Activated CD8-positive, alpha-beta memory T cell treated with anti-CD3 and anti-CD28 coated beads, Interleukin-2, amount 50 U/mL, for 24 hours (primary cell): ENCODE data around the gene TRAPPC12.
"Not testable (repeated sequence)": the region's sequence is repeated elsewhere in the genome, so short reads cannot be mapped to it uniquely, and the experiment has no call there.

Experiments
- DNase-seq: peaks from one replicate; pipeline ENCODE4 v3.0.0-alpha.2; 2020; ENCODE audit errors: extremely low read depth

Gene TRAPPC12

DNA sequence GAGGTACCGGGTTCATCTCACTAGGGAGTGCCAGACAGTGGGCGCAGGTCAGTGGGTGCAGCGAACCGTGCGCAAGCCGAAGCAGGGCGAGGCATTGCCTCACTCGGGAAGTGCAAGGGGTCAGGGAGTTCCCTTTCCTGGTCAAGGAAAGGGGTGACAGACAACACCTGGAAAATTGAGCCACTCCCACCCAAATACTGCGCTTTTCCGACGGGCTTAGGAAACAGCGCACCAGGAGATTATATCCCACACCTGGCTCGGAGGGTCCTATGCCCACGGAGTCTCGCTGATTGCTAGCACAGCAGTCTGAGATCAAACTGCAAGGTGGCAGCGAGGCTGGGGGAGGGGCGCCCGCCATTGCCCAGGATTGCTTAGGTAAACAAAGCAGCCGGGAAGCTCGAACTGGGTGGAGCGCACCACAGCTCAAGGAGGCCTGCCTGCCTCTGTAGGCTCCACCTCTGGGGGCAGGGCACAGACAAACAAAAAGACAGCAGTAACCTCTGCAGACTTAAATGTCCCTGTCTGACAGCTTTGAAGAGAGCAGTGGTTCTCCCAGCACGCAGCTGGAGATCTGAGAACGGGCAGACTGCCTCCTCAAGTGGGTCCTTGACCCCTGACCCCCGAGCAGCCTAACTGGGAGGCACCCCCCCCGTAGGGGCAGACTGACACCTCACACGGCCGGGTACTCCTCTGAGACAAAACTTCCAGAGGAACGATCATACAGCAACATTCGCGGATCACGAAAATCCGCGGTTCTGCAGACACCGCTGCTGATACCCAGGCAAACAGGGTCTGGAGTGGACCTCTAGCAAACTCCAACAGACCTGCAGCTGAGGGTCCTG, 9.9 kb upstream of the TRAPPC12 start:
- not testable (repeated sequence) for DNase-seq

DNA sequence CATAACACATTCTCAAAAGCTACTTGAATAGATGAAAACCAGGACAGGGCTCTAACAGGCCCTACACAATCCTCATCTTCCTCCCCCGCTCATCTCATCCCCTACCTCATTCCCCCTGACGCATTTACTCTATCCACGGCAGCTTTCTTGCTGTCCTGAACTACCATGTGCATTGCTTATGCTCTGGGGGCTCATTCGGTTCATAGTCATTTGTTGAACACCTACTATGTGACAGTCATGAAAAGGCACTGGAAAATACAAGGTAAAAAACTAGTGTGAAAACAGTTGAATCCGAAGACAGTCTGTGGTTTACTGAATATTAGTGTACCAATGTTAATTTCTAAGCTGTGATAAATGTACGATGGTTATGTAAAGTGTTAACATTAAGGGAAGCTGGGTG, 2.7 kb upstream of the TRAPPC12 start:
- DNase-seq: no peak

DNA sequence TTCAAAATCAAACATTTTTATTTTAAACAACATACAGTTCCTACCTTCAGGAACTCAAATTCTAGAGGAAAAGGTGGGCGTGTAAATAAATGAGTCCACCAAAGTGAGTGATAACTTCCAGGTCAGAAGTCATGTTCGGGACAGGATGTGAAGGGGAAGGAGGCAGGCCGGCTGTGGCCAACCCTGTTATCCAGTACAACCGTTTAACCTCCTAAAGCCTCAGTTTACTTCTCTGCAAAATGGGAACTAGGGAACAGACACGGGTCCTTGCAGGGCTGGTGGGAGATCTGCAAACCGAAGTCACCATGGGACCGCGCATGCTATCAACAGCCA, 2.2 kb upstream of the TRAPPC12 start:
- no peak for DNase-seq

DNA sequence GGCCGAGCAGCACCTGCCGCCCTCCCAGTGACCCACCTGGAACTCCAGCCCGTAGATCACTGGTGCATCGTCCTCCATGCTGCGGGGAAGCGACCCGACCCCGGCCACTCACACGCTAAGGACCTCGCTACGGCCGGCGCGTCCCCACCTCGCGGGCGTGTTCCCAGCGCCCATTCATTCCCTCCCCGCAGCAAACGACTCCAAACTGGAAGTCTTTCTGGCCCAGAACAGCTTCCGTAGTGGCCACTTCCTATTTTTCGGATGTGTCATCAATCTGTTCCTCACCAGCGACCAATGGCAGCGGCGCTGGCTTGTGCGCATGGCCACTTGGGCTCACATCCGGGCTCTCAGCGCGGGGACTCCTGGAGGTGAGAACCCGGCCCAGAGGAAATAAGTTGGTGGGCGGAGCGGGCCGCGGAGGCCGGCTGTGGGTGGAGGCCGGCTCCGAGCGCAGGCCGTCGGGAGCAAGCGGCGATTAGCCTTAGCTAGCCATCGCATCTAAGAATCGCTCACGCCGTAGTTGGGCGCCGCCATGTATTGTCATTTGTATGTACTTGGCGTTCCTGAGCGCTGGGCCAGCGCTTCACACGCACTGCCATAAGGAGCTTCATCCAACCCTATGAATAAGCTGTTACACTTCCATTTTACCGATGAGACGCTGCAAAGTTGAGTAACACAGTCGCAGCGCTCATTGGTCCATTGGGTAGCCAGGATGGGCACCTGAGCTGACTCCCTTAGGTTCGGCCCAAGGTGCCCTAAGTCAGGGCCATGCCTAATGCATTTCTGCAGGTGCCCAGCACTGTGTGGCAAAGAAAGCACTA, 1.7 kb upstream of the TRAPPC12 start, which contains the start of gene EIPR1:
Gene EIPR1 (minus strand): TSS at position 207 of the 821 bp plus-strand sequence. CDS start 129 bp downstream, at position 78.
- DNase-seq: peak; percentile 96

DNA sequence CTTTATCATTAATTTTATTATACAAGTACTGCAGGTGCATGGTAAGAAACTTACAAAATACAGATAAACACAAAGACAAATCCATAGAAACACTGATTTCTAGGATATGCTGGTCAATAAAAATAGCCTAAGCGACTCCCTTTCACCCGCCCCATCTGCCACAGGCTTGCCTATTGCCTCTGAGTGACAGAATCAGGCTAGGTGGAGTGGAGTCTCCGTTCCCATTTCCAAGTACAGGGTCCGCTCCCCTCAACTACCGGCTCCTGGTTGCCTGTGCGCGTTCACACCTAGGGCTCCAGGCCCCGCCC, 201 bp upstream of the TRAPPC12 start:
- DNase-seq: no peak

DNA sequence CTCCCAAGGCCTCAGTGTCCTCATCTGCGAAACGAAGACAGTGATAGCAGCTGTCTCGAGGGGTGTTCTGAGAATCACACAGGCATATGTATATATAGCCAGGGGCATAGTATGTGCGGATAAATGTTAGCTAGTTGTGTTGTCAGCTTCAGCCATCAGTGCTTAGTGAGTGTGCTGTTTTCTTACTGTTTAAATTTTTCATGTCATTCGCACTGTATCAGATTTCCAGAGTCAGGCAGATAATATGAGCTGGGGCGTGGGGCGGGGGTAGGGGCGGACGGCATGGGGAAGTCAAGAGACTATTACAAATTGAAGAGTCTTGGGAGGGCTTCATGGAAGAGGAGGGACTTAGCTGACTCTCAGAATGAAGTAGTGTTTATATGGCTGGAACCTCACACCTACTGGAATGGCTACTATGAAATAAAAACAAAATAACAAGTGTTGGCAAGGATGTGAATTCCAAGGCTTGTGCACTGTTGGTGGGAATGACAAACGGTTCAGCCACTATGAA, 7.0 kb downstream of the TRAPPC12 start:
- no peak for DNase-seq

DNA sequence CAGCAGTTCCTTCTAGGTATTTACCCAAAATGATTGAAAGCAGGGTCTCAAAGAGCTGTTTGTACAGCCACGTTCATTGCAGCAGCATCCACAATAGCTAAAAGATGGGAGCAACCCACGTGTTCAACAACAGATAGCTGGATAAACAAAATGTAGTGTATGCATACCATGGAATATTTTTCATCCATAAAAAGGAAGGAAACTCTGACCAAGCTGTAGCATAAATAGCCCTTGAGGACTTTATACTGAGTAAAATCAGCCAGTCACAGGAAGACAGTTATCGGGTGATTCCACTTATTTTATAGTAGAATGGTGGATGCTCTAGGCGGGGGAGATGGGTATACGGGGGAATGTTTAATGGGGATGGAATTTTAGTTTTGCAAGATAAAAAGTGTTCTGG, 7.5 kb downstream of the TRAPPC12 start:
- DNase-seq: no peak

DNA sequence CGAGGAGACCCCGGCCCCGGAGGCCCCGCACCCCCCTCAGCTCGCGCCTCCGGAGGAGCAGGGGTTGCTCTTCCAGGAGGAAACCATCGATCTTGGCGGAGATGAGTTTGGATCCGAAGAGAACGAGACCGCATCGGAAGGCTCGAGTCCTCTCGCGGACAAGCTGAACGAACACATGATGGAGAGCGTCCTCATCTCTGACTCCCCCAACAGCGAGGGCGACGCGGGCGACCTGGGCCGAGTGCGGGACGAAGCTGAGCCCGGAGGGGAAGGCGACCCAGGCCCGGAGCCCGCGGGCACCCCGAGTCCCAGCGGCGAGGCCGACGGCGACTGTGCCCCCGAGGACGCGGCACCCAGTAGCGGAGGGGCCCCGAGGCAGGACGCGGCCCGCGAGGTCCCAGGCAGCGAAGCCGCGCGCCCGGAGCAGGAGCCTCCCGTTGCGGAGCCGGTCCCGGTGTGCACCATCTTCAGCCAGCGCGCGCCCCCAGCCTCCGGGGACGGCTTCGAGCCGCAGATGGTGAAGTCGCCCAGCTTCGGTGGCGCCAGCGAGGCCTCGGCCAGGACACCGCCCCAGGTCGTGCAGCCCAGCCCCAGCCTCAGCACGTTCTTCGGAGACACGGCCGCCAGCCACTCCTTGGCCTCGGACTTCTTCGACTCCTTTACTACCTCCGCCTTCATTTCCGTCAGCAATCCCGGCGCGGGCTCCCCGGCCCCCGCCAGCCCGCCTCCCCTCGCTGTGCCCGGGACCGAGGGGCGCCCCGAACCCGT, 8.3 kb downstream of the TRAPPC12 start:
- no peak for DNase-seq

DNA sequence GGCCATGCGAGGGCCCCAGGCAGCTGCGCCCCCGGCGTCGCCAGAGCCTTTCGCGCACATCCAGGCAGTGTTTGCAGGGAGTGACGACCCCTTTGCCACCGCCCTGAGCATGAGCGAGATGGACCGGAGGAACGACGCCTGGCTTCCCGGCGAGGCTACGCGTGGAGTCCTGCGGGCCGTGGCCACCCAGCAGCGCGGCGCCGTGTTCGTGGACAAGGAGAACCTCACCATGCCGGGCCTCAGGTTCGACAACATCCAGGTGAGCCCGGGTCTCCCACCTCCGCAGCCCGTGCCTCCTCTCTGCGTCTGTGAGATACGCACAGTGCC, 8.9 kb downstream of the TRAPPC12 start:
- no peak for DNase-seq

DNA sequence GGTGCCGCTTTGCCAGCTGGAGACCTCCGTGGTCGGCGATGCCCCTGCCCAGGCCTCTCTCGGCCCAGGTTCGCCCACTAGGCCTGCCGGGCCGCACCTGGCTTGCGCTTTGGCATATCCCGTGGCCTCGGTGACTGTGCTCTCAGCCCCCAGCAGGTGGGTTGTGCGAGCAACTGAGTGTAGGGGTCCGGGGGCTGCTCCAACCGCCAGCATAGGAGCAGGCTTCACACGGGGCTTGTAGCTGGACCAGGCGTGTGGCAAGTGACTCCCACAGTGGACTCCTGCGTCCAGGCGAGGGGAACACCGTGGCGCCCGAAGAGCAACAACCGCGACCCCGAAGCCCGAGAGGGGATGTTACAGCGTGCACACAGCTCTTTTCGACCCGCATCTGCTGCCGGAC, 9.7 kb downstream of the TRAPPC12 start:
- no peak for DNase-seq

DNA sequence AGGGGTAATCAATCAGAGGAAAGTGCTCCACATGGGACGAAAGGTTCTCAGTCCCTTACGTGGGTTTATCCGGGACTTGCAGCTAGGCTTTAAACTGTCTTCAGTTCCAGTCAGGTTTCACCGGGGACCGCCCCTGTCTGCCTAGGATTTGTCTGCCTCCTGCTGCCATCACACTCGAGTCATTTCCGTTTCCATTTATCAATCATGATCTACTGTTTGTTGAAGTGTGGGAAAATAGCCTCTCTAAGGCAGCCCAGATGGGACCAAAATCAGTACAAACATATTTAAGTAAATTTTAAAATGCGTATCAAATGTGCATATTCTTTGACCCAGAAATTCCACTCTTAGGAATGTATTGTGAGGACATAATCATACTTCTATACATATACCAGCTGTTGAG, 10.5 kb downstream of the TRAPPC12 start:
- DNase-seq: no peak

DNA sequence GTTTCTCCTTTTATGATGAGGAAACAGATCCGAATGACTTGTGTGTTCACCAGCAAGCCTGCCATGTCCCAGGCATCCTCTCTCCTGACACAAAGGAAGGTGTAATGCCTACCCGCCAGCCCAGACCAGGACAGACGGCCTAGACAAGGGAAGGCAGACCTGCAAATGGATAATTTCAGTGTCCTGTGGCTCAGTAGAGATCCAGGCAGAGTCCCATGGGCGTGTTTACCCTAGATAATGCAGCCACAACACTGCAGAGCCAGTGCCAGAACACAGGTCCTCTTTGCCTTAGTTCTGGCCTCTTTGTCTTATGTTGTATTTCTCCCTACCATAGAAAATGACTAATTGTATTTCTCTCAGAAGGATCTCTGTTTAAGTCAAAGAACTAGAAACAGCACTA, 12.7 kb downstream of the TRAPPC12 start:
- no peak for DNase-seq

DNA sequence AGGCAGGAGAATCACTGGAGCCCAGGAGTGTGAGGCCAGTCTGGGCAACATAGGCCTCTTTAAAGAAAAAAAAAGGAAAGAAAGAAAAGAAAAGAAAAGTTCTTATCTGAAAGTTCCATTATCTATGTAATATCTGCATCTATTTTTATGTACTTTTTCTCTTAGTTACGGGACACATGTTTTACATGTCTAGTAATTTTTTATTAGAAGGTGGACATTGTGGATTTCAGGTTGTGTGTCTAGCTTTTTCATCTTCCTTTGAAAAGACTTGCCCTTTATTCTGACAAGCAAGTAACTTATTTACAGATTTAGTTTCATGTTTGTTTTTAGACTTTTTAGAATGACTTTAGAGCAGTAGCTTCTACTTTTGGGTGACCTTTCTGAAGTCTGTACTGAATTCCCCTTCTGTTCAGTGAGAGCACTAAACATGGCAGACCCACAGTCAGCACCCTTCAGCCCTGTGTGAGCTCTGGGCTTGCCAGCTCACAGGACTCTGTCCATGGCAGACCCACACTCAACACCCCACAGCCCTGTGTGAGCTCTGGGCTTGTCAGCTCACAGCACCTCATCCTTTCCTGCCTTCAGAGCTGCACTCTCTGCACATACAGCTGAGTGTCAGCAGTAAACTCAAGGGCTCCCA, 17.5 kb downstream of the TRAPPC12 start:
- no peak for DNase-seq

DNA sequence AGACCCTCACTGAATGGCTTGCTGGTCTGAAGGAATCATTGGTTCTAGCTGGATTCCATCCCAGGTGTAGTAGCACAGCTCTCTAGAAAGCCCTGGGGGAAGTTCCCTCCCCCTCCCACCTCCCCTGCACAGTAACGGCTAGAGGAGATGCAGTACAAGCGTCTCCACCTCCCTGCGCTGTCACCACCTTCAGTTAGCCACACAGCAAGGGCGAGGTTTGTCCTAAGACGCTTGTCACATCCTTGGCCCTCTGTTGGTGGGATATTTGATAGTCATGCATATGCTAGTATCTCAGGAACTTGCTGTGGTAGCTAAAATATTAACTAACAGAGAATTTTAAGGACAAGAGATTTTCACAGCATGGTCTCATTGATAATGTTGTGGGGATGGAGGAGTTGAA, 19.4 kb downstream of the TRAPPC12 start:
- no peak for DNase-seq

DNA sequence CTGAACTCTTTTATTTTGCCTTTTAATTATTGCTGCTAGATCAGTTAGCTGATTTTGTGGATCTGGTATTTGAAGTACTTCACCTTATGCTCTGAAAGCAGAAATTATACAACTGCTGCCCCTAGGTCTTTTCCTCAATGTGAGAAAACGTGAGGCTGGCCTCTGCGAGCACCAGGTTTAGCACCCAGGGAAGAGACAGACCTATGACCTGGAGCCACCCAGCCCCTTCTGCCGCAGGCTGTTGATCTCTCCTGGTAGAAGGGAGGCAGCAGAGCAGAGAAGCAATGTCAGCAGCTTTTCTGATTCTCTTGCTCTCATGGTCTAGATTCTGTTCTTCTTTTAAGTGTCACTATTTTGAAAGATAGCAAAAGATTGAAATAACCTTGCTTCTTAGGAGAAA, 19.9 kb downstream of the TRAPPC12 start:
- DNase-seq: no peak

DNA sequence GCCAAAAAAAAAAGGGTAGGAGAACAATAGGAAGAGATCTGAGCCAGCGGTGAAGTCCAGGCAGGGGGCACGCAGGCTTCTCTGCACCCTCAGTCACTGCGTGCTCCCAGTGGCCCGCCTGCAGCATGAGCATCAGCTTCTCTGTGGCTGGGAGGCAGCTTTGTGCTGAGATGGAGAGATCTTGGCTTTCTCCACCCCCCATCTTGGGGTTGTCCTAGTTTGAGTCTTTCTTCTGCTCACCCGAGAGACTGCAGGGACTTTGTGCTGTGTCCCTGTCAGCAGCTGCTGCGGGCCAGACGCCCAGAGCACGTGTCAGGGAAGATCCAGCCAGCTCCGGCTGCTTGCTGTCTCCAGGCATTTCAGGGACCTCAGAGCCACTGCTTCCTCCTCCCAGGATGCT, 20.3 kb downstream of the TRAPPC12 start:
- DNase-seq: no peak

DNA sequence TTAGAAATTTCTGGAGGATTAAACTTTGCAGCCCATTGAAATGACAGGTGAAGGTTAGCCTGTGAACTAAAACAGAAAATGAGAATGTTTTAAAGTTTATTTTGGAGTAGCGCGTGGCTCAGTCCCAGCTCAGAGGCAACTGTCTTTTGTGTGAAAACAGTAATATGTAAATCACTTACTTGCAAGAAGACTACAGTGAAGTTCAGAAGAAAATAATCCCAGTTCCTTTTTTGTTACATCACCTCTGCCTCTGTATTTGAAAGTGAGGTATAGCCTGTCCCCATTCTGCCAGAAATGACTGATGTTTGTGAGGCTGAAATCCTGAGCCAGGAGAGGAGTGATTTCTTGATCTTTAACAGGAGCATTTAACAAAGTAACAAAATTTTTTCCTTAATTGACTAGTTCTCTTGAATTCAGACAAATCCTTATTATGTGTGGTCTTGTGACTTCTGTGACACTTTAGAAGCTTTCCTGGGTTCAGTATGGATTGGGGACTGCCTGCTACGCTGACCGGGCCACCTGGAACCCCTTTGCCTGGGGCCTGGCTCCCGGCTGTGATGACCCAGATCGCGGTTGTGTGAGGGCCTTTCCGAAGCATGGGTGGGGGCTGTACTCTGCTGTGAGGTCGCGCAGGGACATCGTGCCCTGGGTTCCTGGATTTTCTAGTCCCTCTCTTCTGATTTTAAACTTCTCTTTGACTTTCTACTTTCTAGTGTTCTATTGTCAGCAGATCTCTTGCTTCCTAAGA, 24.3 kb downstream of the TRAPPC12 start:
- DNase-seq: no peak

DNA sequence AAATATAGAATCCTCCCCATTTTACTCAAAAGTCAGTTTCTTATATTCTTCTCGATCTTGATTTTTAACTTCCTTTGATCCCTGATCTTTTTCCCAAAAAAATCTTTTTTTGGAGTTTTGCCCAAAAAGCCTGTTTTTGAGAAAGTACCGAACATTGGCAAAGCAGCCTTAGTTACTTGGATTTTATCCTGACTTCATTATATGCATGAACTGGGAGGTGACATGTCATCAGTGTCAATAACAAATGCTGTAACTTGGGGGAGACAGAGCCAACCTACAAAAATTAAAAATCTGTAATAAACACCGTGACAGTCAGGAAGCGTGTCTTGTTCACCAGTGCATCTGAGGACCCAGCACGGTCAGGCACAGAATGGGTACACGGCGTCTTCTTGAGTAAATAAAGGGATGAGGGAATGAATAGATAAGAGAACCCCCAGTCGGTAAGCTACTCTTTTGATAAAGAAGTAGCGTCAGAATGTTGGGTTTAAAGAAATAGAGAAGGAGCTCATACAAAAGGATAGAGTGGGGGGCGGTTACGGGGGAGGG, 24.9 kb downstream of the TRAPPC12 start:
- DNase-seq: no peak

DNA sequence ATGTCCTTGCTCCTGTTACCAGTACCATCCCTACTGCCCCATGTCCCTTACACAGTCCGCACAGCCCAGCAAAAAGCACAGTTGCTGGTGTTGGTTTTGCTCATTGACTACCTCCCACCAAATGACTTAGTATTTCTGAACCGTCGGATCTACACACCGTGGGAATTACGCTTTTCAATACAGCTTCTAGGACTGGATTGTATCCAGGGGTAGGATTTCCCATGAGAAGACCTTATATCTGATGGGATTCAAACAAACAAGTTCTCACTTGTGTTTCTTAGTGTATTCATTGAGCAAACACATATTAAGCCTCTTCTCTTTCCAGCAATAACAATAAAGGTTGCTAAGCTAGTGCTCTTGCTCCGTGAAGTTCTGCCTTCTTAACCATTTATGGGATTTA, 25.8 kb downstream of the TRAPPC12 start:
- no peak for DNase-seq

DNA sequence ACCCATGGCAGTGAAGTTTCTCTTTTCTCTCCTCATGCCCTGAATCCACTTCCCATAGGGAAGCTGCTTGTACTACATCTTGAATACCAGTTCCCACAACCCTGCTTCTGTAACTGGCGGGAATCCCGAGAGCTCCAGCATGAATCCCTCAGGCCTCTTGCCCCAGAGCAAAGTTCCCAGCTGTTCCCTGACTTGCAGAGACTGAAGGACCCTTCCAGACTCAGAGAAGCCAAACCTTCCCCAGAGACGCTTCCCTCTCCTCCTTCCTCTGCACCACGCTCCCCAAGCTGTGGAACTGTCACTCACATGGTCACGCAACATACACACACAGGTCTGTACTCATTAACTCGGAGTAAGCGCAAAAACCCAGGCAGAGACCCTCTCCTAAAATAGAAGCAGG, 26.4 kb downstream of the TRAPPC12 start:
- DNase-seq: no peak

DNA sequence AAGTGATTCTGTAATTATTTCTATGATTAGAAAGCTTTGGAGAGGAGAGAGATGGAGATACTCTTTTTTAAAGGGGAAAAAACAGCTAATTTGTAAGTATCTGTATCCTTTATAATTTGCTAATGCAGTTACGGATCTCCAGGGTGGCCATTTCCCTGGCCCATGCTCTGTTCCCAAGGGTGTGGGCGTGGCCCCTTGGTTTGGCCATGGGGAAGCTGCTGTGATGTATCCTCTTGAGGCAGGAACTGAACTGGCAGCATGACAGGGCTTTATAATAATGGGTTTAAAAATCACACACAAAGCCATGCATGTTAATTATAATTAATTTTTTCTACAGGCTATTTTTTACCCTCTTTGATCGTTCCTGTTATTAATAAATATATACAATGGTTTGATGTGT, 27.0 kb downstream of the TRAPPC12 start:
- no peak for DNase-seq
